Thymus (tissue), 11 donors: ENCODE results near the gene DCLK2. TPM values are rescaled to one million over a fixed set of nuclear protein-coding genes. Genes with fewer than 3 reads are reported as not detected.

ENCODE experiments used
- DNase-seq, 9 donors: peaks; one replicate each; pipeline ENCODE4 v3.0.0-alpha.2; 2013; ENCODE audit warnings: low spot score in 9 of 9, low read depth in 6 of 9, missing footprints in 1 of 9
- H3K27ac ChIP-seq, 2 donors: one replicate each; pipeline ENCODE4 v1.5.1; 2013; ENCODE audit warnings: control low read depth in 1 of 2, low read depth in 1 of 2, low read length in 1 of 2, mild to moderate bottlenecking in 1 of 2, moderate library complexity in 1 of 2
- H3K27me3 ChIP-seq, 2 donors: one replicate each; pipeline ENCODE4 v1.5.1; 2013; ENCODE audit warnings: low read length in 1 of 2; ENCODE audit not compliant: control insufficient read depth in 2 of 2, insufficient read depth in 1 of 2
- H3K36me3 ChIP-seq, 2 donors: one replicate each; pipeline ENCODE4 v1.5.1; 2013; ENCODE audit warnings: low read length in 1 of 2, mild to moderate bottlenecking in 1 of 2, moderate library complexity in 1 of 2; ENCODE audit not compliant: control insufficient read depth in 2 of 2, insufficient read depth in 2 of 2
- H3K4me1 ChIP-seq, 2 donors: one replicate each; pipeline ENCODE4 v1.5.1; 2013; ENCODE audit warnings: low read length in 2 of 2; ENCODE audit not compliant: control insufficient read depth in 2 of 2, insufficient read depth in 2 of 2
- H3K4me3 ChIP-seq, 2 donors: one replicate each; pipeline ENCODE4 v1.5.1; 2013; ENCODE audit warnings: low read length in 2 of 2, control low read depth in 1 of 2, mild to moderate bottlenecking in 1 of 2
- H3K9me3 ChIP-seq, 2 donors: one replicate each; pipeline ENCODE4 v1.5.1; 2013; ENCODE audit warnings: low read length in 1 of 2, mild to moderate bottlenecking in 1 of 2; ENCODE audit not compliant: control insufficient read depth in 2 of 2, insufficient read depth in 1 of 2
- WGBS: extraction: QIAGEN DNeasy Blood & Tissue Kit; methylation state at CpG from one replicate; pipeline ENCODE4 v1.1.7; 2013; 5-methylcytosine and 5-hydroxymethylcytosine counted together
- polyA plus RNA-seq: library from polyadenylated mRNA; stranded (reverse); fragments of 200-250 nt; gene quantifications from one replicate; pipeline ENCODE4 v1.2.3, GENCODE V29; 2013
- total RNA-seq: library from RNA; stranded (reverse); fragments of 120-200 nt; gene quantifications from one replicate; pipeline ENCODE4 v1.2.4, GENCODE V29; 2013
- donor health status: healthy.

The DCLK2 gene
- total and polyA plus RNA-seq, 2 donors: 0.78 to 1.1 TPM

GRCh38 chr4:150096625-150097024 lies 18.4 kb downstream of the DCLK2 start:
- 95% methylated on average over 3 of the region's 3 CpGs for WGBS

DNA sequence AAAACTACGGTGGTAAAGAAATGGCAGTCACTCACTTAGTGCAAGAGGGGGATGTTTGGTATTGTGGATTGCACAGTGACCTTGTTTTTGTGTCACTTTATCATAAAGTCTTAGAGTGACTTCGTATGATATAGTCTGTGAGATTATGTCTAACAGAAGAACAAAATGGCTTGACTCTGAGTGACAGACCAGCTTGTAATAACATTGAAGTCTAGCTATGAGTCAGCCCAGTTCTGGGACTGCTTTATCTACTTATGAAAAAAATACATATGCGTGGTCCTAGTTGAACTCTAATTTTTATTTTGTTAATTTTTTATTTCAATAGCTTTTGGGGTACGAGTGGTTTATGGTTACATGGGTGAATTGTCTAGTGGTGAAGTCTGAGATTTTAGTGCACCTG lies 20.0 kb downstream of the DCLK2 start:
- DNase-seq: no peak
- Histone ChIP-seq H3K4me1 (no peaks in the 10 kb centered on the region), H3K4me3 (no peak overlapping the region), H3K27ac (no peak overlapping the region), H3K27me3 (no peaks in the 10 kb centered on the region), H3K36me3 (no peaks in the 10 kb centered on the region), H3K9me3 (no peaks in the 10 kb centered on the region)
- WGBS: 95% methylated on average over 4 of the region's 4 CpGs

More at GRCh38 chr4:150096625-150097024, 18.4 kb downstream of the DCLK2 start:
- Histone ChIP-seq H3K27me3 (no peaks in the 10 kb centered on the region), H3K4me3 (no peak overlapping the region), H3K36me3 (no peaks in the 10 kb centered on the region), H3K4me1 (no peaks in the 10 kb centered on the region), H3K9me3 (no peaks in the 10 kb centered on the region), H3K27ac (no peak overlapping the region)
- no peak for DNase-seq

DNA sequence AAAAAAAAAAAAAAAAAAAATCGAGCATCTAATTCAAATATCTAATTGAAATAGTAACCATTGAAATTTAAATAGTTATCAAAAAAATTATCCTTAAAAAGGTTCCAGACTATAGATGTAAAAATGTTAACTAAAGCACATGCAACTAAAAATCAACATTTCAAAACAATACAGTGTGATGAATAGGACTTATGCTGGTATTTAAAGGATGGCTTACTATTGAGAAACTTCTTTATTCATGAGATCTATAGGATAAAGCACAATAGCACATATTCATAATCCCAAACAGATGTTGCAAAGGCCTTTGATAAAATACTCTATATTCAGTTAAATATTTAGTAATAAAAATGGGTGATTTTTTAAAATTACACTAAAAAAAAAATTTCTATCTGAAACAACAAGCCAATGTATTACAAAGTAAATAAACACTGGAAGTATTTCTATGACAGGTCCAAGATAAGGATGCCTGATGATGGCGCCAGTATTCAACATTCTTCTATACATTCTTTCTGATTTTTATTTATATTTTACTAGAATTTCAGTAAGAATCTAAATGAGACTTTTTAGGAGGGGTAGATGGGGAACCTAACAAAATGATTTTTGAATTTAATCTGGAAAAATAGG lies 26.3 kb downstream of the DCLK2 start:
- no peaks in the 10 kb centered on the region for H3K4me1 ChIP-seq
- DNase-seq: no peak
- WGBS: 95% methylated on average over 2 of the region's 2 CpGs
- no peak overlapping the region for H3K4me3 ChIP-seq
- no peaks in the 10 kb centered on the region for H3K36me3 ChIP-seq
- H3K27ac ChIP-seq: no peak overlapping the region
- H3K9me3 ChIP-seq: no peaks in the 10 kb centered on the region
- H3K27me3 ChIP-seq: no peaks in the 10 kb centered on the region

DNA sequence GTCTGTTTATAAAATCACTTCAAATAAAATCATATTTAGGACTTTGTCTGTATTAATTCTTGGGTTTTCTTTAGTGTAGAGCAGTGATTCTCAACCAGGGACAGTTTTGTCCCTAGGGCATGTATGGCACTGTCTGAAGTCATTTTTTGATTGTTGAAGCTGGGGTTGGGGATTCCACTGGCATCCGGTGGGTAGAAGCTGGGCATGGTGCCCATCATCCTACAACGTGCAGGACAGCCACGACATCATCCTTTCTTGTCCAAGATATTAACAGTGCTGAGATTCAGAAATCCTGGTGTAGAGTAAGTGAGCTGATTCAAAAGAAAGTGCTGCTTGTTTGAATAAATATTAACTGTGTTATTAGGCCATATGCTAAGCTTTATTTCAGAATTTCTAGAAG lies 28.6 kb downstream of the DCLK2 start:
- no peaks in the 10 kb centered on the region for H3K4me1 ChIP-seq
- H3K4me3 ChIP-seq: no peak overlapping the region
- no peak overlapping the region for H3K27ac ChIP-seq
- H3K36me3 ChIP-seq: no peaks in the 10 kb centered on the region
- 89% methylated on average over 3 of the region's 3 CpGs for WGBS
- no peaks in the 10 kb centered on the region for H3K27me3 ChIP-seq
- DNase-seq: no peak
- no peaks in the 10 kb centered on the region for H3K9me3 ChIP-seq

GRCh38 chr4:150108691-150109090 lies 30.4 kb downstream of the DCLK2 start:
- no peak for DNase-seq
- no peaks in the 10 kb centered on the region for H3K9me3 ChIP-seq
- H3K4me1 ChIP-seq: no peaks in the 10 kb centered on the region
- no peak overlapping the region for H3K4me3 ChIP-seq
- WGBS: 93% methylated on average over 1 of the region's 1 CpG
- no peaks in the 10 kb centered on the region for H3K36me3 ChIP-seq
- H3K27ac ChIP-seq: no peak overlapping the region
- no peaks in the 10 kb centered on the region for H3K27me3 ChIP-seq

DNA sequence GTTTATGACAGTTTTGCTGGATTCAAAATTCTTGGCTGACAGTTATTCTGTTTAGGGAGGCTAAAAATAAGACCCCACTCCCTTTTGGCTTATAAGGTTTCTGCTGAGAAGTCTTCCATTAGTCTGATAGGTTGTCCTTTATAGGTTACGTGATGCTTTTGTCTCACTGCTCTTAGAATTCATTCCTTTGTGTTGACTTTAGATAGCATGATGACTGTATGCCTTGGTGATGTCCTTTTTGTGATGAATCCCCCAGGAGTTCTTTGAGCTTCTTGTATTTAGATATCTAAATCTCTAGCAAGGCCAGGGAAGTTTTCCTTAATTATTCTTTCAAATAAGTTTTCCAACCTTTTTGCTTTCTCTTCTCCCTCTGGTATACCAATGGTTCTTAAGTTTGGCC lies 36.4 kb downstream of the DCLK2 start:
- WGBS: 96% methylated on average over 1 of the region's 1 CpG
- peaks cover 0 to 6% of the 10 kb centered on the region in 2 donors for H3K9me3 ChIP-seq
- H3K4me1 ChIP-seq: no peaks in the 10 kb centered on the region
- no peaks in the 10 kb centered on the region for H3K36me3 ChIP-seq
- no peak overlapping the region for H3K27ac ChIP-seq
- no peak overlapping the region for H3K4me3 ChIP-seq
- no peak for DNase-seq
- no peaks in the 10 kb centered on the region for H3K27me3 ChIP-seq

DNA sequence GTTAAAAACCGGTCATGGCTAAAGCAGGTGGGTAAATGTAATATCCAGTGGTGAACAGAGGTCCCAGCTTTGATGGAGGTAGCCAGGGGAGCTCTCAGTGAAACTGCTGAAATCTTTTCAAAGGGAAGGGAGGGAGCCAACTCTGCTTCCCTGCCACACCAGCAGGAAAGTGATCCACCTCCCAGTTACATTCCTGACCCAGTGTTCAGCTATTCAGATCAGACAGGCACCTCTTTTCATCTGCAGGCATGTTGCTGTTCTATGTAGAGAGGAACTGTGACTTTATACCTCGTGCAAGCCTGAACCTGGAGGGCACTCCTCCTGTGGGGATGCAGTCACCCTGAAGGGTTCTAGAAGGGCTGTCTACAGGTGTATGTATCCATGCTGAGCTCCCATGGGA lies 37.6 kb downstream of the DCLK2 start:
- peaks cover 0 to 6% of the 10 kb centered on the region in 2 donors for H3K9me3 ChIP-seq
- no peak overlapping the region for H3K4me3 ChIP-seq
- 90% methylated on average over 2 of the region's 2 CpGs for WGBS
- H3K36me3 ChIP-seq: no peaks in the 10 kb centered on the region
- no peak for DNase-seq
- H3K27me3 ChIP-seq: no peaks in the 10 kb centered on the region
- H3K27ac ChIP-seq: no peak overlapping the region
- H3K4me1 ChIP-seq: no peaks in the 10 kb centered on the region

DNA sequence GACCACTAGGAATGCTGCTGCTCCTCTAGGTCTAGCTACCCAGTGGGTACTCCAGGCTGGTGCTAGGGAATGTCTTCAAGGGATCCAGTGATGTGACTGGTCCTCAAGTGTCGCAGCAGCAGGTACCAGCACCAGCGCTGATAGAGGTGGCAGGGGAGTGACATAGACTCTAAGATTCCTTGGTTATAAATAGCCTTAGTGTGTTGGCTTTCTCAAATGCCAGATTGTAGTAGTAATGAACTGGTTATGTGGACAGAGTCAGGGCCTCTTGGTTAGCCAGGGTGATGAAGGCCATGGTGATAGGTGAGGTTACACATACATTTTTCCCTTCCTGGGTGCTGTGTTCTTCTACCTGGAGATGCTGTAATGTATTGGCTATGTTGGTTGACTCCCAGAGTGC lies 38.3 kb downstream of the DCLK2 start:
- no peak overlapping the region for H3K27ac ChIP-seq
- WGBS: 97% methylated on average over 2 of the region's 2 CpGs
- H3K9me3 ChIP-seq: peaks cover 0 to 6% of the 10 kb centered on the region in 2 donors
- H3K4me1 ChIP-seq: no peaks in the 10 kb centered on the region
- no peak overlapping the region for H3K4me3 ChIP-seq
- H3K27me3 ChIP-seq: no peaks in the 10 kb centered on the region
- no peaks in the 10 kb centered on the region for H3K36me3 ChIP-seq
- DNase-seq: no peak

- H3K4me3 ChIP-seq: no peak overlapping the region
- 93% methylated on average over 3 of the region's 3 CpGs for WGBS
- H3K27ac ChIP-seq: no peak overlapping the region
Measured at GRCh38 chr4:150117094-150117493, 38.8 kb downstream of the DCLK2 start.

More at GRCh38 chr4:150117094-150117493, 38.8 kb downstream of the DCLK2 start:
- H3K27me3 ChIP-seq: no peaks in the 10 kb centered on the region
- DNase-seq: no peak
- H3K4me1 ChIP-seq: no peaks in the 10 kb centered on the region
- no peaks in the 10 kb centered on the region for H3K36me3 ChIP-seq
- H3K9me3 ChIP-seq: peaks cover 0 to 6% of the 10 kb centered on the region in 2 donors
